GM10266 (cell line): ENCODE data around the gene FANCE.

Experiments
- DNase-seq: peaks from one replicate; pipeline ENCODE4 v3.0.0; 2012; ENCODE audit errors: extremely low spot score
- CTCF ChIP-seq: IDR thresholded peaks from 2 replicates; pipeline ENCODE4 v1.5.1; 2012; ENCODE audit warnings: mild to moderate bottlenecking, low read depth; ENCODE audit not compliant: control insufficient read depth, insufficient read depth; ENCODE audit errors: missing control alignments

The FANCE gene

GRCh38 chr6:35491558-35492257 lies 39.6 kb downstream of the FANCE start:
- no peak for DNase-seq
- TF ChIP-seq CTCF: no peak

DNA sequence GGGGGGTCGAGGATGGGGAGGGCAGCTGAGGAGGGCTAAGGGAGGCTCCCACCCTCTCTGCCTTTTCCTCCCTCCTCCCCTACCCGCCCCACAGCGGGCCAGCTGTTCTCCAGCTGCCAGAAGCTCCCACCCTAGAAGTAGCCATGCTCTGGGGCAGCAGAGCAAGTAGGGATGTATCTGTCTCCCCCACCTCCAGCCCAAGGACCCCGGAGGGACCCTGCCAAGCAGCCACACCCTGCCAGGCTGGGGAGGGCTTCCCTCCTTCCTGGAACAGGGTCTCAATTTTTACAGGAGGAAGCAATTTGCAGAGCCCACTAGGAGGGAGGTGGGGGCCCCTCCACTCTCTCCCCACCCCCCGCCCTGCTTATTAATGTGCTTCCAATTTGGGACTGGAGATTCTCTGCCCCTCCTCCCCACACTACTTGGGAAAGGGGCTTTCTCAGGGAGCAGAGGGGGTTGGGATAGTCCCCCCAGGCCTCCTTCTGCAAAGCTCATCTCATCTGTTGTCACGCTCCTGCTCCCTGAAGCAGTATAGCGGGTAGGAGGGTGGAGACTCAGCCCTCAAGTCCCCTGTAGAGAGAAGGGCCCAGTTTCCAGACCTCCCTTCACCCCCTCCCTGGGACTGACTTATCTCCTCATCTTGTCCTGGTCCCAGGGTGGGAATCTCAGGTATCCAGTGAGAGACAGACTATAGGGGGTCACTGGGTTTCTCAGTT lies 40.3 kb downstream of the FANCE start:
- TF ChIP-seq CTCF: no peak
- DNase-seq: no peak

GRCh38 chr6:35492974-35493284 lies 40.8 kb downstream of the FANCE start:
- no peak for TF ChIP-seq CTCF
- DNase-seq: no peak

GRCh38 chr6:35493307-35493983 lies 41.3 kb downstream of the FANCE start:
- TF ChIP-seq CTCF: no peak
- DNase-seq: no peak

- TF ChIP-seq CTCF: no peak
- DNase-seq: no peak
Measured at GRCh38 chr6:35494161-35494563, 42.0 kb downstream of the FANCE start.

DNA sequence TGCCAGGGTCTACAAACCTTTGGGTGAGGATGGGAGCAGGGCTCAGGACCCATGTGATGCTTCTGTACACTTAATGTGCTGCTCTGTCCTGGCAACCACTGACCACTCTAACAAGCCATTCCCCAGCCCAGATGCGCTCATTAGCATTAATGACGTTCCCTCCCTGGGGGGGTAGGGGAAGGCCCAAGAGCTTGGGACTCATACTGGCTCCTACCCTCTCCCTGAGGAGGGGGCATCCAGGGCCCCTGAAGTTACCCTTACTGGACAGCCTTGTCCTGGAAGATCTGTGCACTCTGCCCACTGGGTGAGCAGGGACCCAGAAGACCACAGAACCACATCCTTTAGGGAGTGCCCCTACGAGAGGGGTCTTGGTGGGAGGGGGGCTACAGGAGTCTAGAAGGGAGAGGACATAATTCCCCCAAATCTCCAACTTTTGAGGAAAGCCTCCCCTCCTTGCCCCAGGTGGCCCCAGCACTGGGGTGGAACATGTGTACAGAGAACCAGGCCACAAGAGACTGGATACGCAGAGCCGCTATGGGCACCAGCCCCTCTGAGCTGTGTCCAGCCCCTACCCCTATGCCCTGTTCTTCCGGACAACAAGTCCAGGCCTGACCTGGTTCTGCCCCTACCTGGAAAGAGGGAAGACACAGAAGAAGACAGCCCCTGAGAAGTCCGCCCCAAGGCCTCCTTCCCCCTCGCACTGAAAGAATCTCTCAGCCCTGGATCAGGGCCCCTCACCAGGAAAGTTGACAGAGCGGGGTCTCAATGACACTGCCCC lies 43.3 kb downstream of the FANCE start:
- no peak for TF ChIP-seq CTCF
- DNase-seq: no peak
